ENCODE measurements around the gene EXOSC2. TPM values are rescaled to one million over a fixed set of nuclear protein-coding genes. Genes with fewer than 3 reads are reported as not detected.

The EXOSC2 gene
- total and polyA plus RNA-seq, 2 of the 8 experiments (the other 6 are each of a cell fraction or from before 2014, with no cell fraction given), result 47.8 to 93.6 TPM

DNA sequence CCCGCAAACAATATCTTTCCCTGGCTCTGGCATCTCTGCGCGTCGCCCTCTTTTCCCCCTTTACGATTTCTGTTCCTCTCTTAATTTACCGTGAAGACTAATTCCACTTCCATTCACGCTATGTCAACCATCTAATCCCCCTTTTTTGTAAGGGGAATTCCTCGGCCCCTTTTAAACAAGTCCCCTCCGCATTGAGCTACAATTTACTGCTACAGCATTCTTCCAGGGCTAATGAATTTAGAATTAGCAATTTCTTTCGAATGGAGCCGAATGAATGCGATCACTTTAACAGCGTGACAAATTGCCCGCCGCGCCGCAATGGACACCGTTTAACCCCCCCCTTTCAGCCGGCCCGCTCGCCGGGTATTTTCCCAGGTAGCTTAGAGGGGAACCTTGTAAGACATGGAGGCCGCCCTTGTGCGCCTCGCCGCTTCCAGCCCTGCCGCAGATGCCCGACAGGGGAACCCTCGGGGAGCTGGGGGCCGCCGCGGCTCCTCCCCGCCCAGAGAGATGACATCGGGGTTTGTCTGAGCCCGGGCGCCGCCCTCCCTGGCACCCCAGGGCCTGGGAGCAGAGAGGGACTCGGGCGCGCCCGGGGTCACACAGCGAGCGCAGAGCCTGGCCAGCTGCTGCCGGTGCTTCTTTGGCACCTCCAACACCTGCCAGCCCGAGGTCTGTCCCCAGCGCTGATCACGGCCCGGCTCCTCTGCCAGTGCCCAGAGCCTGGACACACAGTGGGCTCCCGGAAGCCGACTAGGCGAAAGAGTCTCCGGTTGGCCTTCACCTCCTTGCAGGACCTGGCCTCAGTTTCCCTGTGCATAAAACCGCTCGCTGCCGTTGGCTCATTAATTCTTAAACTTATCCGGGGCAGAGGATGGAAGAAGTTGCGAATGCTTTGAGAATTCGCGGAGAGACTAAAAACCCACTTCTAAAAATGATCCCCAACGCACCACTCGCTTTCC, 27.9 kb upstream of the EXOSC2 start (continued):
- TF ChIP-seq GTF2F1 (IDR thresholded peaks at IDR 0.05; ENCODE audit: borderline replicate concordance, low read depth, low read length), result no peak
- no peak for TF ChIP-seq ZNF274 (IDR thresholded peaks at IDR 0.05; ENCODE audit: borderline replicate concordance, extremely low read depth, low read length)
- 0 out of 2 replicates have a peak, but pooled peaks have one; percentile 27 for TF ChIP-seq CREB1 (IDR thresholded peaks at IDR 0.05)
- no peak for TF ChIP-seq MAFK (IDR thresholded peaks at IDR 0.05; ENCODE audit: low read depth, low read length)
- no peak for TF ChIP-seq NRF1 (IDR thresholded peaks at IDR 0.05; ENCODE audit: low read depth, low read length)
- no peak for TF ChIP-seq SAP30 (IDR thresholded peaks at IDR 0.05; ENCODE audit: insufficient read depth, insufficient replicate concordance, low read length)
- no peak for TF ChIP-seq KDM1A (IDR thresholded peaks at IDR 0.05; ENCODE audit: borderline replicate concordance, low read length)
- TF ChIP-seq GABPA (IDR thresholded peaks at IDR 0.05; ENCODE audit: borderline replicate concordance, insufficient read depth, low read length), result no peak
- no peak for TF ChIP-seq PHF8 (conservative IDR thresholded peaks at IDR 0.05; ENCODE audit: low read depth, low read length)
- TF ChIP-seq ASH2L (IDR thresholded peaks at IDR 0.05; ENCODE audit: low read length), result no peak
- TF ChIP-seq, protein P1, sequence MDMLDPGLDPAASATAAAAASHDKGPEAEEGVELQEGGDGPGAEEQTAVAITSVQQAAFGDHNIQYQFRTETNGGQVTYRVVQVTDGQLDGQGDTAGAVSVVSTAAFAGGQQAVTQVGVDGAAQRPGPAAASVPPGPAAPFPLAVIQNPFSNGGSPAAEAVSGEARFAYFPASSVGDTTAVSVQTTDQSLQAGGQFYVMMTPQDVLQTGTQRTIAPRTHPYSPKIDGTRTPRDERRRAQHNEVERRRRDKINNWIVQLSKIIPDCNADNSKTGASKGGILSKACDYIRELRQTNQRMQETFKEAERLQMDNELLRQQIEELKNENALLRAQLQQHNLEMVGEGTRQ (IDR thresholded peaks at IDR 0.05; ENCODE audit: low read length), result no peak
- no peak for TF ChIP-seq TAF1 (IDR thresholded peaks at IDR 0.05; ENCODE audit: low read depth, low read length)
- TF ChIP-seq HDAC2 (IDR thresholded peaks at IDR 0.05; ENCODE audit: borderline replicate concordance in 1 of 2, low read depth in 2 of 2, low read length in 2 of 2), result no peak
- TF ChIP-seq, protein P2, sequence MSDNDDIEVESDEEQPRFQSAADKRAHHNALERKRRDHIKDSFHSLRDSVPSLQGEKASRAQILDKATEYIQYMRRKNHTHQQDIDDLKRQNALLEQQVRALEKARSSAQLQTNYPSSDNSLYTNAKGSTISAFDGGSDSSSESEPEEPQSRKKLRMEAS (IDR thresholded peaks at IDR 0.05), result 0 out of 2 replicates have a peak, but pooled peaks have one; percentile 22
- TF ChIP-seq SIX5 (IDR thresholded peaks at IDR 0.05; ENCODE audit: low read depth, low read length), result no peak
- TF ChIP-seq TAF7 (optimal IDR thresholded peaks at IDR 0.05; ENCODE audit: borderline replicate concordance, low read depth, low read length), result no peak
- peak; percentile 92 for TF ChIP-seq RNF2 (IDR thresholded peaks at IDR 0.05; ENCODE audit: borderline replicate concordance, low read depth, low read length, missing control alignments, poor library complexity, severe bottlenecking)

Data from H1 (cell line).